ENCODE data around the gene LPAR3. TPM values are rescaled to one million over a fixed set of nuclear protein-coding genes. Genes with fewer than 3 reads are reported as not detected.

The LPAR3 gene
- total RNA-seq, 1 donor from 2014 or later = 16.2 TPM

- no peak for TF ChIP-seq CTCF (IDR thresholded peaks at IDR 0.05; ENCODE audit: borderline replicate concordance)
- Histone ChIP-seq H3K4me3 (no peak overlapping the region), H3K27me3 (ENCODE audit: low read depth) (peaks cover 8% of the 10 kb centered on the region), H3K36me3 (no peaks in the 10 kb centered on the region), H3K9me3 (replicated peaks) (no peaks in the 10 kb centered on the region), H3K27ac (replicated peaks) (no peak overlapping the region), H3K4me1 (peaks cover 22% of the 10 kb centered on the region)
- intact Hi-C loops (cut with micrococcal nuclease) = no loop called here
- DNase-seq = no peak
Measured at GRCh38 chr1:84887261-84887934, 5.6 kb downstream of the LPAR3 start.

- no peak for TF ChIP-seq CTCF (IDR thresholded peaks at IDR 0.05; ENCODE audit: borderline replicate concordance)
- intact Hi-C loops (cut with micrococcal nuclease) = no loop called here
- no peak for DNase-seq
Measured at GRCh38 chr1:84885469-84885868, 7.5 kb downstream of the LPAR3 start.

GRCh38 chr1:84884671-84885389 is 8.2 kb downstream of the LPAR3 start:
- intact Hi-C loops (cut with micrococcal nuclease) = no loop called here
- H3K27ac ChIP-seq (replicated peaks) = peak overlapping the region; percentile 55
- peaks cover 14% of the 10 kb centered on the region for H3K4me1 ChIP-seq
- no peaks in the 10 kb centered on the region for H3K9me3 ChIP-seq (replicated peaks)
- no peak for DNase-seq
- no peaks in the 10 kb centered on the region for H3K36me3 ChIP-seq
- H3K4me3 ChIP-seq = no peak overlapping the region
- TF ChIP-seq CTCF (IDR thresholded peaks at IDR 0.05; ENCODE audit: borderline replicate concordance) = no peak
- H3K27me3 ChIP-seq (ENCODE audit: low read depth) = no peaks in the 10 kb centered on the region

More at GRCh38 chr1:84885469-84885868, 7.5 kb downstream of the LPAR3 start:
- H3K27me3 ChIP-seq (ENCODE audit: low read depth) = no peaks in the 10 kb centered on the region
- H3K4me3 ChIP-seq = no peak overlapping the region
- H3K9me3 ChIP-seq (replicated peaks) = no peaks in the 10 kb centered on the region
- peaks cover 14% of the 10 kb centered on the region for H3K4me1 ChIP-seq
- H3K27ac ChIP-seq (replicated peaks) = peak overlapping the region; percentile 55
- no peaks in the 10 kb centered on the region for H3K36me3 ChIP-seq

- Histone ChIP-seq H3K9me3 (replicated peaks) (no peaks in the 10 kb centered on the region), H3K27ac (replicated peaks) (no peak overlapping the region), H3K4me1 (peaks cover 14% of the 10 kb centered on the region), H3K4me3 (no peak overlapping the region), H3K27me3 (ENCODE audit: low read depth) (no peaks in the 10 kb centered on the region), H3K36me3 (no peaks in the 10 kb centered on the region)
- no peak for TF ChIP-seq CTCF (IDR thresholded peaks at IDR 0.05; ENCODE audit: borderline replicate concordance)
- intact Hi-C loops (cut with micrococcal nuclease) = no loop called here
- no peak for DNase-seq
Measured at GRCh38 chr1:84883286-84883685, 9.7 kb downstream of the LPAR3 start.

GRCh38 chr1:84877592-84877991 is 15.4 kb downstream of the LPAR3 start:
- no peak for DNase-seq
- Histone ChIP-seq H3K27me3 (ENCODE audit: low read depth) (no peaks in the 10 kb centered on the region), H3K27ac (replicated peaks) (no peak overlapping the region), H3K36me3 (no peaks in the 10 kb centered on the region), H3K4me1 (no peaks in the 10 kb centered on the region), H3K4me3 (no peak overlapping the region), H3K9me3 (replicated peaks) (no peaks in the 10 kb centered on the region)
- no peak for TF ChIP-seq CTCF (IDR thresholded peaks at IDR 0.05; ENCODE audit: borderline replicate concordance)
- intact Hi-C loops (cut with micrococcal nuclease) = no loop called here

Data from left ventricle myocardium inferior (tissue), 1 donor.